HCT116 (cell line): Measurements from ENCODE around the gene KHDRBS2. TPM values are rescaled to one million over a fixed set of nuclear protein-coding genes. Genes with fewer than 3 reads are reported as not detected.

Experiments
- ATAC-seq: fragments of 200-7000 bp; cut with Tn5 transposase; 2 replicates; pipeline ENCODE4 v1.9.1; 2020; ENCODE audit warnings: mild to moderate bottlenecking, moderate library complexity
- BruUV-seq: library from RNA; stranded (reverse); fragments of 400-500 nt; replicated peaks from 2 replicates; lab custom pipeline; 2021; lab: Mats Ljungman, UMichigan
- CTCF ChIA-PET: fragments of 300-600 bp; sonication (Branson Sonifier 250); formaldehyde crosslinking; loops from one replicate; lab custom pipeline; 2021; ENCODE audit warnings: antibody characterized with exemption; lab: Charles Lee
- POLR2A ChIA-PET: fragments of 300-600, 350-600 bp; sonication (Branson Sonifier 250); formaldehyde crosslinking; loops from one replicate; lab custom pipeline; 2021; ENCODE audit warnings: antibody characterized with exemption; lab: Charles Lee
- RAD21 ChIA-PET, 2 experiments: fragments of 300-600 bp; sonication (Branson Sonifier 250); formaldehyde crosslinking; loops; one replicate each; lab custom pipeline; 2023; ENCODE audit warnings: low total read pairs in 2 of 2; ENCODE audit not compliant: uncharacterized antibody in 2 of 2, unreplicated experiment in 2 of 2, low non-redundant PET in 1 of 2; lab: Charles Lee
- DNase-seq: peaks from one replicate; pipeline ENCODE4 v3.0.0-alpha.2; 2010; ENCODE audit warnings: low read depth, low spot score
- H2AFZ ChIP-seq: fragments of 200-600 bp; shearing (Covaris generic), sonication (generic); 2 replicates; pipeline ENCODE4 v1.6.1; 2017; ENCODE audit warnings: low read depth, mixed run types, mixed read lengths, antibody characterized with exemption, low read length; ENCODE audit not compliant: poor library complexity, severe bottlenecking
- H3K27ac ChIP-seq: 2 replicates; pipeline ENCODE4 v1.5.1; 2012; ENCODE audit warnings: low read depth, low read length
- H3K27me3 ChIP-seq: fragments of 200-600 bp; sonication (generic); 2 replicates; pipeline ENCODE4 v1.6.1; 2016; ENCODE audit warnings: mixed run types, low read length, mixed read lengths; ENCODE audit not compliant: insufficient read depth
- H3K36me3 ChIP-seq, 2 experiments: fragments of 200-500 bp in 1 of 2; fragments of 200-600 bp in 1 of 2; sonication (Bioruptor generic) in 1 of 2; sonication (generic) in 1 of 2; 2 replicates each; pipeline versions ENCODE4 v1.5.1 to v1.6.1; 2014 to 2016; ENCODE audit warnings: low read length in 2 of 2, inconsistent platforms in 1 of 2, mixed read lengths in 1 of 2, mixed run types in 1 of 2; ENCODE audit not compliant: insufficient read depth in 2 of 2, control insufficient read depth in 1 of 2
- H3K4me1 ChIP-seq, 2 experiments: fragments of 200-600 bp in 1 of 2; sonication (generic) in 1 of 2; 2 replicates each; pipeline versions ENCODE4 v1.5.1 to v1.6.1; 2012 to 2017; ENCODE audit warnings: low read length in 2 of 2, inconsistent platforms in 1 of 2, mild to moderate bottlenecking in 1 of 2, mixed read lengths in 1 of 2, mixed run types in 1 of 2, moderate library complexity in 1 of 2; ENCODE audit not compliant: insufficient read depth in 2 of 2, control insufficient read depth in 1 of 2
- H3K4me2 ChIP-seq: fragments of 200-600 bp; sonication (generic); 2 replicates; pipeline ENCODE4 v1.6.1; 2017; ENCODE audit warnings: mixed run types, low read length, mixed read lengths
- H3K4me3 ChIP-seq, 2 experiments: fragments of 200-600 bp in 1 of 2; sonication (generic) in 1 of 2; replicated peaks in 1 of 2; 2 replicates each; pipeline ENCODE4 v1.5.1; 2011 to 2016; ENCODE audit warnings: low read length in 2 of 2, control low read depth in 1 of 2, low read depth in 1 of 2, mild to moderate bottlenecking in 1 of 2, mixed read lengths in 1 of 2, mixed run types in 1 of 2
- H3K79me2 ChIP-seq: fragments of 200-600 bp; sonication (generic); 2 replicates; pipeline ENCODE4 v1.6.1; 2017; ENCODE audit warnings: mild to moderate bottlenecking, mixed run types, low read length, moderate library complexity, mixed read lengths; ENCODE audit not compliant: insufficient read depth
- H3K9ac ChIP-seq: fragments of 200-600 bp; sonication (generic); 2 replicates; pipeline ENCODE4 v1.6.1; 2016; ENCODE audit warnings: low read length, mixed read lengths
- H3K9me2 ChIP-seq: fragments of 200-600 bp; sonication (generic), shearing (Covaris generic); 2 replicates; pipeline ENCODE4 v1.6.1; 2017; ENCODE audit warnings: mixed run types, mild to moderate bottlenecking, moderate library complexity; ENCODE audit not compliant: insufficient read depth
- H3K9me3 ChIP-seq, 2 experiments: fragments of 200-500 bp in 1 of 2; fragments of 200-600 bp in 1 of 2; sonication (Bioruptor generic) in 1 of 2; sonication (generic) in 1 of 2; 2 replicates each; pipeline ENCODE4 v1.6.1; 2014 to 2017; ENCODE audit warnings: low read length in 2 of 2, mixed read lengths in 2 of 2, inconsistent platforms in 1 of 2, low read depth in 1 of 2, mild to moderate bottlenecking in 1 of 2, mixed run types in 1 of 2, moderate library complexity in 1 of 2; ENCODE audit not compliant: control insufficient read depth in 1 of 2, insufficient read depth in 1 of 2
- H4K20me1 ChIP-seq: fragments of 200-600 bp; sonication (generic), shearing (Covaris generic); 2 replicates; pipeline ENCODE4 v1.6.1; 2017; ENCODE audit warnings: mixed run types, mild to moderate bottlenecking, moderate library complexity; ENCODE audit not compliant: insufficient read depth
- CBX3 ChIP-seq: IDR thresholded peaks from 2 replicates; pipeline ENCODE4 v1.6.1; 2012; ENCODE audit warnings: low read depth
- CEBPB ChIP-seq: IDR thresholded peaks from 2 replicates; pipeline ENCODE4 v1.6.1; 2012; ENCODE audit warnings: low read depth
- CTCF ChIP-seq, 3 experiments: fragments of 200-600 bp in 1 of 3; sonication (generic) in 1 of 3; IDR thresholded peaks in 2 of 3; conservative IDR thresholded peaks in 1 of 3; 2 replicates each; pipeline ENCODE4 v1.5.1; 2012 to 2017; ENCODE audit warnings: low read depth in 2 of 3, low read length in 2 of 3, antibody characterized with exemption in 1 of 3, borderline replicate concordance in 1 of 3, control low read depth in 1 of 3, mild to moderate bottlenecking in 1 of 3, mixed read lengths in 1 of 3, mixed run types in 1 of 3, moderate library complexity in 1 of 3; ENCODE audit not compliant: insufficient read depth in 1 of 3
- EGR1 ChIP-seq: IDR thresholded peaks from 2 replicates; pipeline ENCODE4 v1.6.1; 2012; ENCODE audit warnings: low read depth
- ELF1 ChIP-seq: IDR thresholded peaks from 2 replicates; pipeline ENCODE4 v1.6.1; 2012; ENCODE audit warnings: low read depth, borderline replicate concordance
- EZH2 ChIP-seq: fragments of 200-600 bp; sonication (generic); IDR thresholded peaks from 2 replicates; pipeline ENCODE4 v1.6.1; 2017; ENCODE audit warnings: antibody characterized with exemption, mixed run types
- EZH2phosphoT487 ChIP-seq: fragments of 200-600 bp; IDR thresholded peaks from 2 replicates; pipeline ENCODE4 v1.6.1; 2018; ENCODE audit warnings: antibody characterized with exemption, borderline replicate concordance
- FOSL1 ChIP-seq: IDR thresholded peaks from 2 replicates; pipeline ENCODE4 v1.6.1; 2012; ENCODE audit warnings: low read depth
- POLR2A ChIP-seq: IDR thresholded peaks from 2 replicates; pipeline ENCODE4 v1.7.0; 2011; ENCODE audit warnings: borderline replicate concordance; ENCODE audit not compliant: insufficient read depth, insufficient read length; ENCODE audit errors: extremely low read depth
- POLR2AphosphoS5 ChIP-seq: IDR thresholded peaks from 2 replicates; pipeline ENCODE4 v1.6.1; 2011; ENCODE audit warnings: mild to moderate bottlenecking, low read depth, low read length, moderate library complexity
- SIN3A ChIP-seq: IDR thresholded peaks from 2 replicates; pipeline ENCODE4 v1.6.1; 2012; ENCODE audit warnings: low read depth
- SP1 ChIP-seq: IDR thresholded peaks from 2 replicates; pipeline ENCODE4 v1.6.1; 2012; ENCODE audit warnings: low read depth
- ZBTB33 ChIP-seq: IDR thresholded peaks from 2 replicates; pipeline ENCODE4 v1.6.1; 2011; ENCODE audit warnings: mild to moderate bottlenecking, low read length, moderate library complexity; ENCODE audit not compliant: insufficient replicate concordance; ENCODE audit errors: extremely low read depth
- ZNF274 ChIP-seq: fragments of 200-500 bp; sonication (Bioruptor generic); IDR thresholded peaks from 2 replicates; pipeline ENCODE4 v1.6.1; 2014; ENCODE audit warnings: mild to moderate bottlenecking, low read depth, low read length, inconsistent platforms
- intact Hi-C: fragments of 100-400 bp; cut with micrococcal nuclease; formaldehyde crosslinking; loops from 2 replicates; pipeline ENCODE4 v1.10.0; 2022
- total RNA-seq: library from RNA; stranded (reverse); gene quantifications from one replicate; pipeline ENCODE4 v1.2.1, GENCODE V29; 2021; ENCODE audit not compliant: unreplicated experiment
- TF ChIP-seq, protein P1 (sequence below): IDR thresholded peaks from 2 replicates; pipeline ENCODE4 v1.6.1; 2012
- TF ChIP-seq, protein P2 (sequence below): IDR thresholded peaks from 2 replicates; pipeline ENCODE4 v1.6.1; 2012; ENCODE audit warnings: low read depth
- TF ChIP-seq, protein P3 (sequence below): IDR thresholded peaks from 2 replicates; pipeline ENCODE4 v1.6.1; 2012

KHDRBS2 gene
- total RNA-seq, 1 experiment from 2014 or later, result not detected

DNA sequence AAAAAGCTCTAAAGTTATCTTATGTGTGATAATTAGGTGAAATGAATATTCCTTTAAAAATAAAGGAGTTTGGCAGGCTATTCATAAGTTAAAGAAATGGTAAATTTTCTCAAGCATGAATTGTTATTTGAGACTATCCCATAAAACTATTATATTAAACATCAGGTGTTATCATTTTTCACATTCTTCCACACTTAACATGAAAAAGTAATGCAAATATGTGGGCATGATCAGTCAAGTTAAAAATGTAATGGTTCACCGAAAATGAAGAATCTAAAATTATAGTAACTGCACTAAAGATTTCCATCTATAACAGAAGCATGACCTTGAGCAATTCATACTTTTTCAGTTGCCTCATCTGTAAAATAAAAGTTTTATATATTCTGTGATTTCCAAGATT, 110.8 kb downstream of the KHDRBS2 start:
- H3K4me3 ChIP-seq, result no peak overlapping the region
- no peaks in the 10 kb centered on the region for H3K4me1 ChIP-seq
- H3K9ac ChIP-seq, result no peak overlapping the region
- intact Hi-C loops, result no loop called here
- BruUV-seq, result no TSS peak
- RAD21 ChIA-PET, result no interaction called here
- H3K27ac ChIP-seq, result no peak overlapping the region
- no peak overlapping the region for H2AFZ ChIP-seq
- DNase-seq (no peak), ATAC-seq (no peak)
- no peaks in the 10 kb centered on the region for H3K27me3 ChIP-seq
- CTCF ChIA-PET, result no interaction called here
- no peak for TF ChIP-seq EZH2
- no peak for TF ChIP-seq ZBTB33
- TF ChIP-seq SP1, result no peak
- no peak for TF ChIP-seq FOSL1
- TF ChIP-seq POLR2A, result no peak
- no peak for TF ChIP-seq CEBPB
- no peak for TF ChIP-seq ELF1
- TF ChIP-seq, protein P1, sequence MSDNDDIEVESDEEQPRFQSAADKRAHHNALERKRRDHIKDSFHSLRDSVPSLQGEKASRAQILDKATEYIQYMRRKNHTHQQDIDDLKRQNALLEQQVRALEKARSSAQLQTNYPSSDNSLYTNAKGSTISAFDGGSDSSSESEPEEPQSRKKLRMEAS, result no peak
- no peak for TF ChIP-seq EZH2phosphoT487
- no peak for TF ChIP-seq ZNF274
- no peak for TF ChIP-seq POLR2AphosphoS5
- TF ChIP-seq, protein P2, sequence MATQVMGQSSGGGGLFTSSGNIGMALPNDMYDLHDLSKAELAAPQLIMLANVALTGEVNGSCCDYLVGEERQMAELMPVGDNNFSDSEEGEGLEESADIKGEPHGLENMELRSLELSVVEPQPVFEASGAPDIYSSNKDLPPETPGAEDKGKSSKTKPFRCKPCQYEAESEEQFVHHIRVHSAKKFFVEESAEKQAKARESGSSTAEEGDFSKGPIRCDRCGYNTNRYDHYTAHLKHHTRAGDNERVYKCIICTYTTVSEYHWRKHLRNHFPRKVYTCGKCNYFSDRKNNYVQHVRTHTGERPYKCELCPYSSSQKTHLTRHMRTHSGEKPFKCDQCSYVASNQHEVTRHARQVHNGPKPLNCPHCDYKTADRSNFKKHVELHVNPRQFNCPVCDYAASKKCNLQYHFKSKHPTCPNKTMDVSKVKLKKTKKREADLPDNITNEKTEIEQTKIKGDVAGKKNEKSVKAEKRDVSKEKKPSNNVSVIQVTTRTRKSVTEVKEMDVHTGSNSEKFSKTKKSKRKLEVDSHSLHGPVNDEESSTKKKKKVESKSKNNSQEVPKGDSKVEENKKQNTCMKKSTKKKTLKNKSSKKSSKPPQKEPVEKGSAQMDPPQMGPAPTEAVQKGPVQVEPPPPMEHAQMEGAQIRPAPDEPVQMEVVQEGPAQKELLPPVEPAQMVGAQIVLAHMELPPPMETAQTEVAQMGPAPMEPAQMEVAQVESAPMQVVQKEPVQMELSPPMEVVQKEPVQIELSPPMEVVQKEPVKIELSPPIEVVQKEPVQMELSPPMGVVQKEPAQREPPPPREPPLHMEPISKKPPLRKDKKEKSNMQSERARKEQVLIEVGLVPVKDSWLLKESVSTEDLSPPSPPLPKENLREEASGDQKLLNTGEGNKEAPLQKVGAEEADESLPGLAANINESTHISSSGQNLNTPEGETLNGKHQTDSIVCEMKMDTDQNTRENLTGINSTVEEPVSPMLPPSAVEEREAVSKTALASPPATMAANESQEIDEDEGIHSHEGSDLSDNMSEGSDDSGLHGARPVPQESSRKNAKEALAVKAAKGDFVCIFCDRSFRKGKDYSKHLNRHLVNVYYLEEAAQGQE, result no peak
- TF ChIP-seq, protein P3, sequence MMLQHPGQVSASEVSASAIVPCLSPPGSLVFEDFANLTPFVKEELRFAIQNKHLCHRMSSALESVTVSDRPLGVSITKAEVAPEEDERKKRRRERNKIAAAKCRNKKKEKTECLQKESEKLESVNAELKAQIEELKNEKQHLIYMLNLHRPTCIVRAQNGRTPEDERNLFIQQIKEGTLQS, result no peak
- no peak for TF ChIP-seq SIN3A
- TF ChIP-seq CBX3, result no peak
- TF ChIP-seq EGR1, result no peak
- no peak for TF ChIP-seq CTCF (IDR thresholded peaks at IDR 0.05 in 2 of 3, conservative IDR thresholded peaks at IDR 0.05 in 1 of 3; ENCODE audit: borderline replicate concordance in 1 of 3, insufficient read depth in 1 of 3, low read depth in 2 of 3, low read length in 2 of 3)
- no peaks in the 10 kb centered on the region; a peak in 1 of 4 replicates for H3K36me3 ChIP-seq
- H3K4me2 ChIP-seq, result no peak overlapping the region
- no peaks in the 10 kb centered on the region; the same call in 1 of the 2 replicates for H4K20me1 ChIP-seq
- H3K9me2 ChIP-seq, result no peaks in the 10 kb centered on the region
- H3K79me2 ChIP-seq, result no peaks in the 10 kb centered on the region
- peaks cover 0 to 15% of the 10 kb centered on the region in 2 experiments; a peak in 3 of 4 replicates for H3K9me3 ChIP-seq
- POLR2A ChIA-PET, result no interaction called here
